Mucosa of gallbladder (tissue), 1 donor: Measurements from ENCODE around the gene SMTN. TPM values are rescaled to one million over a fixed set of nuclear protein-coding genes. Genes with fewer than 3 reads are reported as not detected.

Source experiments
- DNase-seq: peaks from one replicate; pipeline ENCODE4 v3.0.0-alpha.2; 2020; ENCODE audit warnings: low spot score
- total RNA-seq: library from RNA; stranded (reverse); gene quantifications from one replicate; pipeline ENCODE4 v1.2.1, GENCODE V29; 2021
- donor health status: DM: no; HTN: no; CAD: no.

SMTN gene
- total RNA-seq, 1 donor from 2014 or later: 510 TPM

- no peak for DNase-seq
Observed at GRCh38 chr22:31126869-31127175, 45.7 kb downstream of the SMTN start.

- no peak for DNase-seq
Observed at GRCh38 chr22:31127181-31127772, 46.2 kb downstream of the SMTN start.

GRCh38 chr22:31128156-31128555 is 47.0 kb downstream of the SMTN start:
- no peak for DNase-seq

- no peak for DNase-seq
Observed at GRCh38 chr22:31130873-31131272, 49.8 kb downstream of the SMTN start.

- DNase-seq: no peak
Observed at GRCh38 chr22:31133911-31134310, 52.8 kb downstream of the SMTN start.

GRCh38 chr22:31134688-31135087 is 53.6 kb downstream of the SMTN start:
- no peak for DNase-seq

GRCh38 chr22:31135706-31136105 is 54.6 kb downstream of the SMTN start:
- no peak for DNase-seq

- no peak for DNase-seq
Observed at GRCh38 chr22:31136155-31136554, 55.0 kb downstream of the SMTN start.

GRCh38 chr22:31136711-31137110 is 55.6 kb downstream of the SMTN start:
- no peak for DNase-seq

- no peak for DNase-seq
Observed at GRCh38 chr22:31137721-31138120, 56.6 kb downstream of the SMTN start.

- DNase-seq: no peak
Observed at GRCh38 chr22:31138126-31138525, 57.0 kb downstream of the SMTN start.

GRCh38 chr22:31139066-31139465 is 57.9 kb downstream of the SMTN start:
- no peak for DNase-seq

- DNase-seq: peak; percentile 42
Observed at GRCh38 chr22:31139866-31140716, 59.0 kb downstream of the SMTN start, which contains the start of gene PLA2G3. TSS of gene PLA2G3 (minus strand) at chr22:31140508. CDS start at chr22:31140354, 154 bp downstream.

- no peak for DNase-seq
Observed at GRCh38 chr22:31140746-31141145, 59.6 kb downstream of the SMTN start.

- no peak for DNase-seq
Observed at GRCh38 chr22:31141551-31141950, 60.4 kb downstream of the SMTN start.

- no peak for DNase-seq
Observed at GRCh38 chr22:31142285-31142684, 61.2 kb downstream of the SMTN start.

GRCh38 chr22:31143038-31143437 is 61.9 kb downstream of the SMTN start:
- no peak for DNase-seq

GRCh38 chr22:31143537-31143936 is 62.4 kb downstream of the SMTN start:
- DNase-seq: no peak

- no peak for DNase-seq
Observed at GRCh38 chr22:31144223-31144622, 63.1 kb downstream of the SMTN start.

- no peak for DNase-seq
Observed at GRCh38 chr22:31148488-31148887, 67.4 kb downstream of the SMTN start.

GRCh38 chr22:31148953-31149627 is 68.0 kb downstream of the SMTN start:
- DNase-seq: peak; percentile 60

- DNase-seq: no peak
Observed at GRCh38 chr22:31150615-31151014, 69.5 kb downstream of the SMTN start.

GRCh38 chr22:31151872-31152271 is 70.8 kb downstream of the SMTN start:
- DNase-seq: no peak
